ENCODE measurements around the gene ZNF91.
"Not testable (repeated sequence)": the region's sequence is repeated elsewhere in the genome, so short reads cannot be mapped to it uniquely, and the experiment has no call there.

The ZNF91 gene

GRCh38 chr19:23394511-23394910 is 760 bp downstream of the ZNF91 start:
- DNase-seq: no peak

GRCh38 chr19:23393121-23393520 is 2.1 kb downstream of the ZNF91 start:
- no peak for DNase-seq

GRCh38 chr19:23391236-23391635 is 4.0 kb downstream of the ZNF91 start:
- DNase-seq: no peak

GRCh38 chr19:23385404-23385803 is 9.9 kb downstream of the ZNF91 start:
- no peak for DNase-seq

GRCh38 chr19:23384858-23385257 is 10.4 kb downstream of the ZNF91 start:
- DNase-seq: no peak

GRCh38 chr19:23384166-23384565 is 11.1 kb downstream of the ZNF91 start:
- DNase-seq: no peak

GRCh38 chr19:23382955-23383354 is 12.3 kb downstream of the ZNF91 start:
- no peak for DNase-seq

- DNase-seq: no peak
Observed at GRCh38 chr19:23381114-23381513, 14.2 kb downstream of the ZNF91 start.

GRCh38 chr19:23379671-23380070 is 15.6 kb downstream of the ZNF91 start:
- DNase-seq: not testable (repeated sequence)

GRCh38 chr19:23378948-23379347 is 16.3 kb downstream of the ZNF91 start:
- no peak for DNase-seq

- no peak for DNase-seq
Observed at GRCh38 chr19:23377276-23377675, 18.0 kb downstream of the ZNF91 start.

GRCh38 chr19:23366437-23366836 is 28.8 kb downstream of the ZNF91 start:
- DNase-seq: no peak

- DNase-seq: not testable (repeated sequence)
Observed at GRCh38 chr19:23366031-23366430, 29.2 kb downstream of the ZNF91 start.

- DNase-seq: no peak
Observed at GRCh38 chr19:23365222-23365621, 30.0 kb downstream of the ZNF91 start.

- not testable (repeated sequence) for DNase-seq
Observed at GRCh38 chr19:23361843-23362242, 33.4 kb downstream of the ZNF91 start.

GRCh38 chr19:23351806-23352205 is 43.5 kb downstream of the ZNF91 start:
- no peak for DNase-seq

GRCh38 chr19:23346696-23347095 is 48.6 kb downstream of the ZNF91 start:
- no peak for DNase-seq

GRCh38 chr19:23345838-23346237 is 49.4 kb downstream of the ZNF91 start:
- DNase-seq: no peak

GRCh38 chr19:23343434-23344010 is 51.7 kb downstream of the ZNF91 start:
- DNase-seq: no peak

- no peak for DNase-seq
Observed at GRCh38 chr19:23328211-23328610, 67.1 kb downstream of the ZNF91 start.

- DNase-seq: no peak
Observed at GRCh38 chr19:23321953-23322549, 73.2 kb downstream of the ZNF91 start.

- not testable (repeated sequence) for DNase-seq
Observed at GRCh38 chr19:23321403-23321802, 73.9 kb downstream of the ZNF91 start.

GRCh38 chr19:23319571-23319970 is 75.7 kb downstream of the ZNF91 start:
- not testable (repeated sequence) for DNase-seq

GRCh38 chr19:23318941-23319340 is 76.3 kb downstream of the ZNF91 start:
- not testable (repeated sequence) for DNase-seq

GRCh38 chr19:23318143-23318542 is 77.1 kb downstream of the ZNF91 start:
- no peak for DNase-seq
